Measurements from ENCODE around the gene EML1.

Gene EML1

DNA sequence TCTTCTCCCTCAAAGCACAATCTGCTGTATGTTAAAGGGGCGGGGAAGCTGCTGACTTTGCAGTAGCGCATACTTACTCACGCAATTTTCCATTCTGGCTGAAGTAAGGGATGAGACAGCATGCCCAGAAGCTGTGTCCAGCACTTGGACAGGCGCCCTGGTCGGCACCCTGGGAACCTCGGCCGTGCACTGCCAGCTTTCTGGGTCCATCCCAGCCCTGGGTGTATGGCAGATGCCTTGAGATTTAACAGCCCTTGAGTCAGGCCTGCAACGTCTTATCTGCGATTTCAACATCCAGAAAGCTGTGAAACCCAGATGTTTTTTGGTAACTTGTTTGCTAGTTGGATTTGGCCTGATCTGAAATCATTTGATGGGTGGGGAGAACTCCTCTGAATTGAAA lies 16.1 kb downstream of the EML1 start:
- no peak overlapping the region for H3K27ac ChIP-seq
- no peaks in the 10 kb centered on the region for H3K9me3 ChIP-seq

DNA sequence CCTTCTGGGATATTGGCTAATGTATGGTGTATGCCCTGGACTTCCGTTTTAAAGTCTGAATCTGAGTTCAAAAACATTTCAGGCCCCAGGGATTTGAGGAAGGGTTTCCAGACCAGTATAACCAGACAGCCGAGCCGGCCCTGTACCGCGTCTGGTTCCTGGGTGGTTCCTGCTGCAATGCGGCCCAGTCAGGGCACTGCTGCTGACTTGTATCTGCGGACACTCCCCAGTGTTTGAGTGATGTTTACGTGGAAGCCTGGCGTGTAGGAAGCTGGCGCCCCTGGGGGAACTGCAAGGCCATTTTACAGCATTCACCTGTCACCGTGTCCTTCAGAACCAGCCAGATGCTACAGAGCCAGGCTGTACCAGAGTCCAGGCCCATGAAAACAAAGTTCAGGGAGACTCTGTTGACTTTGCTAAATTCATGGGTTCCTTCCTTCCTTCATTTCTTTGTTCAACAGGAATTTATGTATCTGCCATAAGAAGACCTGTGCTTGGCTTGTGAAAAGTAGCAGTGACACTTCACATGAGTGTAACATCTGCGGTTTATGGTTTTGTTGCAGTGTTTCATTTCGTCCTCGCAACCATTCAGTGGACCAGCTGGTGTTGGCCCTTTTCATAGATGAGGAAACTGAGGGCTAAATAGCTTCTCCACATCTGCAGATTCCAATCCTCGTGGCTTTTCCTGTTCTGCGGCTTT lies 16.8 kb downstream of the EML1 start:
- no peak for TF ChIP-seq CTCF (IDR thresholded peaks at IDR 0.05)
- H3K36me3 ChIP-seq = no peaks in the 10 kb centered on the region
- H3K27ac ChIP-seq = no peak overlapping the region
- no peaks in the 10 kb centered on the region for H3K4me1 ChIP-seq (ENCODE audit: control insufficient read depth in 1 of 2, insufficient read depth in 1 of 2, low read depth in 1 of 2, low read length in 1 of 2)
- no peaks in the 10 kb centered on the region for H3K9me3 ChIP-seq
- H3K27me3 ChIP-seq = peaks cover 53% of the 10 kb centered on the region
- H3K4me3 ChIP-seq (ENCODE audit: low read depth in 1 of 2, low read length in 1 of 2) = no peak overlapping the region

More for the DNA sequence above, 16.1 kb downstream of the EML1 start:
- Histone ChIP-seq H3K4me1 (ENCODE audit: control insufficient read depth in 1 of 2, insufficient read depth in 1 of 2, low read depth in 1 of 2, low read length in 1 of 2) (no peaks in the 10 kb centered on the region), H3K4me3 (ENCODE audit: low read depth in 1 of 2, low read length in 1 of 2) (no peak overlapping the region), H3K27me3 (peaks cover 54% of the 10 kb centered on the region), H3K36me3 (no peaks in the 10 kb centered on the region)
- TF ChIP-seq CTCF (IDR thresholded peaks at IDR 0.05) = no peak

DNA sequence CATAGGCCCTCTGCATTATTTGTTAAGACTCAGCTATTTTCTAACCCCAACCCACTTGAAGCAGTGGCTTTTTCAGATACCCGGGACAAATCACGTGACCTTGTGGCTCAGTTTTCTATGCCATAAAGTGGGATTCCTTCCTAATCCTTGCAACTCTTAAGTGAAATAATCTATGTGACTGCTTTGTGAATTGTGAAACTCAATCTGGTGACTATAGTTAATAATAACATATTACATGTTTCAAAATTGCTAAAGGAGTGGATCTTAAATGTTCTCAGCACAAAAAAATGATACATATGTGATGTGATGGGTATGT lies 17.3 kb downstream of the EML1 start:
- peaks cover 53% of the 10 kb centered on the region for H3K27me3 ChIP-seq

GRCh38 chr14:99812096-99812750 lies 19.0 kb downstream of the EML1 start:
- no peak for TF ChIP-seq CTCF (IDR thresholded peaks at IDR 0.05)
- no peaks in the 10 kb centered on the region for H3K9me3 ChIP-seq
- H3K4me1 ChIP-seq (ENCODE audit: control insufficient read depth in 1 of 2, insufficient read depth in 1 of 2, low read depth in 1 of 2, low read length in 1 of 2) = no peaks in the 10 kb centered on the region
- H3K27ac ChIP-seq = no peak overlapping the region
- H3K27me3 ChIP-seq = peaks cover 54% of the 10 kb centered on the region
- H3K4me3 ChIP-seq (ENCODE audit: low read depth in 1 of 2, low read length in 1 of 2) = no peak overlapping the region
- no peaks in the 10 kb centered on the region for H3K36me3 ChIP-seq

More for the DNA sequence above, 17.3 kb downstream of the EML1 start:
- no peaks in the 10 kb centered on the region for H3K9me3 ChIP-seq
- no peaks in the 10 kb centered on the region for H3K4me1 ChIP-seq (ENCODE audit: control insufficient read depth in 1 of 2, insufficient read depth in 1 of 2, low read depth in 1 of 2, low read length in 1 of 2)
- no peak overlapping the region for H3K4me3 ChIP-seq (ENCODE audit: low read depth in 1 of 2, low read length in 1 of 2)
- H3K27ac ChIP-seq = no peak overlapping the region
- TF ChIP-seq CTCF (IDR thresholded peaks at IDR 0.05) = no peak
- H3K36me3 ChIP-seq = no peaks in the 10 kb centered on the region

DNA sequence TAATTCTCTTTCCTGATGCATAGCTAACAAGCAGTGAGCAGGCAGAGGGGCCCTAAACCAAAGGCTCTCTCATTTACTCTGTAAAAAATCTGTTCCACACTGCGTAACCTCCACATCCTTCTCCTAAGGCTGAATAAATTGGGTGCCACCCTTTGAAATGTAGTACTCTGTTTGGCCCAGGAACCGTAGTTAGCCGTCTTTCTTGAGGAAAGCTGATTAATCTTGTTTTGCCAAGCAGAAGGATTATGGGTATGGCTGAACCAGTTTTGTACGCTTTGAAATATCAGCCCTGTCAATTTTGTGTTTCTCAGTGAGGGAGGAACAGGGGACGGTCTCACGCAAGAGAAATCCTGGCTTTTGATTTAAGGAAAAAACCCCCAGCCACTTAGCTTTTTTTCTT lies 19.7 kb downstream of the EML1 start:
- Histone ChIP-seq H3K27me3 (peaks cover 53% of the 10 kb centered on the region), H3K4me1 (ENCODE audit: control insufficient read depth in 1 of 2, insufficient read depth in 1 of 2, low read depth in 1 of 2, low read length in 1 of 2) (no peaks in the 10 kb centered on the region), H3K27ac (no peak overlapping the region), H3K36me3 (no peaks in the 10 kb centered on the region), H3K4me3 (ENCODE audit: low read depth in 1 of 2, low read length in 1 of 2) (no peak overlapping the region), H3K9me3 (no peaks in the 10 kb centered on the region)
- no peak for TF ChIP-seq CTCF (IDR thresholded peaks at IDR 0.05)

Measured in neutrophil (primary cell).